ENCODE measurements around the gene GDF11. TPM values are rescaled to one million over a fixed set of nuclear protein-coding genes. Genes with fewer than 3 reads are reported as not detected.
A peak's percentile ranks its signal among the peaks of the same experiment; 100 is the strongest.

GDF11 gene
- polyA plus RNA-seq, 2 donors: 0.43 to 0.65 TPM

- Histone ChIP-seq H3K4me3 (ENCODE audit: low read depth in 1 of 2, low read length in 2 of 2) (no peak overlapping the region), H3K27ac (ENCODE audit: low read depth in 2 of 2, low read length in 1 of 2) (peak overlapping the region; percentile 44 to 71), H3K36me3 (ENCODE audit: control insufficient read depth in 2 of 2, insufficient read depth in 2 of 2, low read length in 1 of 2) (no peaks in the 10 kb centered on the region), H3K4me1 (ENCODE audit: control insufficient read depth in 2 of 2, insufficient read depth in 2 of 2, low read length in 1 of 2) (peaks cover 0 to 2% of the 10 kb centered on the region in 2 donors), H3K27me3 (ENCODE audit: control insufficient read depth in 1 of 2, insufficient read depth in 2 of 2, low read length in 2 of 2) (no peaks in the 10 kb centered on the region), H3K9me3 (ENCODE audit: control insufficient read depth in 2 of 2, insufficient read depth in 1 of 2, low read depth in 1 of 2, low read length in 1 of 2) (no peaks in the 10 kb centered on the region)
- WGBS, 2 donors: 11 to 13% methylated on average over 4 of the region's 4 CpGs
These were observed 5.3 kb upstream of the GDF11 start for GRCh38 chr12:55737581-55738122.

GRCh38 chr12:55738123-55739024 lies 4.5 kb upstream of the GDF11 start:
- H3K27me3 ChIP-seq (ENCODE audit: control insufficient read depth in 1 of 2, insufficient read depth in 2 of 2, low read length in 2 of 2): no peaks in the 10 kb centered on the region
- no peaks in the 10 kb centered on the region for H3K9me3 ChIP-seq (ENCODE audit: control insufficient read depth in 2 of 2, insufficient read depth in 1 of 2, low read depth in 1 of 2, low read length in 1 of 2)
- H3K4me1 ChIP-seq (ENCODE audit: control insufficient read depth in 2 of 2, insufficient read depth in 2 of 2, low read length in 1 of 2): peaks cover 0 to 2% of the 10 kb centered on the region in 2 donors
- H3K4me3 ChIP-seq (ENCODE audit: low read depth in 1 of 2, low read length in 2 of 2): peak overlapping the region; percentile 29 to 52
- H3K36me3 ChIP-seq (ENCODE audit: control insufficient read depth in 2 of 2, insufficient read depth in 2 of 2, low read length in 1 of 2): no peaks in the 10 kb centered on the region
- peak overlapping the region; percentile 46 to 71 for H3K27ac ChIP-seq (ENCODE audit: low read depth in 2 of 2, low read length in 1 of 2)
- 1 to 4% methylated on average over 14 of the region's 14 CpGs for WGBS, 2 donors

GRCh38 chr12:55739025-55739378 lies 3.9 kb upstream of the GDF11 start:
- no peak overlapping the region for H3K4me3 ChIP-seq (ENCODE audit: low read depth in 1 of 2, low read length in 2 of 2)
- no peaks in the 10 kb centered on the region for H3K36me3 ChIP-seq (ENCODE audit: control insufficient read depth in 2 of 2, insufficient read depth in 2 of 2, low read length in 1 of 2)
- no peak overlapping the region for H3K27ac ChIP-seq (ENCODE audit: low read depth in 2 of 2, low read length in 1 of 2)
- peaks cover 1 to 2% of the 10 kb centered on the region in 2 donors for H3K4me1 ChIP-seq (ENCODE audit: control insufficient read depth in 2 of 2, insufficient read depth in 2 of 2, low read length in 1 of 2)
- WGBS, 2 donors: 70 to 78% methylated on average over 2 of the region's 2 CpGs
- H3K27me3 ChIP-seq (ENCODE audit: control insufficient read depth in 1 of 2, insufficient read depth in 2 of 2, low read length in 2 of 2): no peaks in the 10 kb centered on the region
- no peaks in the 10 kb centered on the region for H3K9me3 ChIP-seq (ENCODE audit: control insufficient read depth in 2 of 2, insufficient read depth in 1 of 2, low read depth in 1 of 2, low read length in 1 of 2)

GRCh38 chr12:55741931-55742680 lies 816 bp upstream of the GDF11 start:
- 22 to 24% methylated on average over 3 of the region's 3 CpGs for WGBS, 2 donors
- no peaks in the 10 kb centered on the region for H3K27me3 ChIP-seq (ENCODE audit: control insufficient read depth in 1 of 2, insufficient read depth in 2 of 2, low read length in 2 of 2)
- H3K9me3 ChIP-seq (ENCODE audit: control insufficient read depth in 2 of 2, insufficient read depth in 1 of 2, low read depth in 1 of 2, low read length in 1 of 2): no peaks in the 10 kb centered on the region
- no peak overlapping the region for H3K4me3 ChIP-seq (ENCODE audit: low read depth in 1 of 2, low read length in 2 of 2)
- H3K4me1 ChIP-seq (ENCODE audit: control insufficient read depth in 2 of 2, insufficient read depth in 2 of 2, low read length in 1 of 2): peaks cover 2 to 10% of the 10 kb centered on the region in 2 donors
- no peak overlapping the region for H3K27ac ChIP-seq (ENCODE audit: low read depth in 2 of 2, low read length in 1 of 2)
- H3K36me3 ChIP-seq (ENCODE audit: control insufficient read depth in 2 of 2, insufficient read depth in 2 of 2, low read length in 1 of 2): no peaks in the 10 kb centered on the region

GRCh38 chr12:55743406-55744339 lies 751 bp downstream of the GDF11 start:
- H3K27me3 ChIP-seq (ENCODE audit: control insufficient read depth in 1 of 2, insufficient read depth in 2 of 2, low read length in 2 of 2): no peaks in the 10 kb centered on the region
- peaks cover 2 to 10% of the 10 kb centered on the region in 2 donors for H3K4me1 ChIP-seq (ENCODE audit: control insufficient read depth in 2 of 2, insufficient read depth in 2 of 2, low read length in 1 of 2)
- peak overlapping the region; percentile 48 to 51 for H3K27ac ChIP-seq (ENCODE audit: low read depth in 2 of 2, low read length in 1 of 2)
- no peaks in the 10 kb centered on the region for H3K36me3 ChIP-seq (ENCODE audit: control insufficient read depth in 2 of 2, insufficient read depth in 2 of 2, low read length in 1 of 2)
- H3K4me3 ChIP-seq (ENCODE audit: low read depth in 1 of 2, low read length in 2 of 2): peak overlapping the region; percentile 53 to 56
- 1% methylated on average over 73 of the region's 73 CpGs for WGBS, 2 donors
- no peaks in the 10 kb centered on the region for H3K9me3 ChIP-seq (ENCODE audit: control insufficient read depth in 2 of 2, insufficient read depth in 1 of 2, low read depth in 1 of 2, low read length in 1 of 2)

GRCh38 chr12:55744340-55745030 lies 1.6 kb downstream of the GDF11 start:
- 29% methylated on average over 11 of the region's 11 CpGs for WGBS, 2 donors
- Histone ChIP-seq H3K27ac (ENCODE audit: low read depth in 2 of 2, low read length in 1 of 2) (no peak overlapping the region), H3K36me3 (ENCODE audit: control insufficient read depth in 2 of 2, insufficient read depth in 2 of 2, low read length in 1 of 2) (no peaks in the 10 kb centered on the region), H3K4me1 (ENCODE audit: control insufficient read depth in 2 of 2, insufficient read depth in 2 of 2, low read length in 1 of 2) (peaks cover 2 to 10% of the 10 kb centered on the region in 2 donors), H3K9me3 (ENCODE audit: control insufficient read depth in 2 of 2, insufficient read depth in 1 of 2, low read depth in 1 of 2, low read length in 1 of 2) (no peaks in the 10 kb centered on the region), H3K27me3 (ENCODE audit: control insufficient read depth in 1 of 2, insufficient read depth in 2 of 2, low read length in 2 of 2) (no peaks in the 10 kb centered on the region), H3K4me3 (ENCODE audit: low read depth in 1 of 2, low read length in 2 of 2) (peak overlapping the region in 1 of 2 donors; percentile 56)

GRCh38 chr12:55745361-55746173 lies 2.6 kb downstream of the GDF11 start:
- WGBS, 2 donors: 27 to 30% methylated on average over 13 of the region's 13 CpGs
- Histone ChIP-seq H3K36me3 (ENCODE audit: control insufficient read depth in 2 of 2, insufficient read depth in 2 of 2, low read length in 1 of 2) (no peaks in the 10 kb centered on the region), H3K27ac (ENCODE audit: low read depth in 2 of 2, low read length in 1 of 2) (peak overlapping the region in 1 of 2 donors; percentile 63), H3K4me1 (ENCODE audit: control insufficient read depth in 2 of 2, insufficient read depth in 2 of 2, low read length in 1 of 2) (peaks cover 2 to 10% of the 10 kb centered on the region in 2 donors), H3K27me3 (ENCODE audit: control insufficient read depth in 1 of 2, insufficient read depth in 2 of 2, low read length in 2 of 2) (no peaks in the 10 kb centered on the region), H3K4me3 (ENCODE audit: low read depth in 1 of 2, low read length in 2 of 2) (no peak overlapping the region), H3K9me3 (ENCODE audit: control insufficient read depth in 2 of 2, insufficient read depth in 1 of 2, low read depth in 1 of 2, low read length in 1 of 2) (no peaks in the 10 kb centered on the region)

- Histone ChIP-seq H3K27ac (ENCODE audit: low read depth in 2 of 2, low read length in 1 of 2) (no peak overlapping the region), H3K27me3 (ENCODE audit: control insufficient read depth in 1 of 2, insufficient read depth in 2 of 2, low read length in 2 of 2) (no peaks in the 10 kb centered on the region), H3K4me3 (ENCODE audit: low read depth in 1 of 2, low read length in 2 of 2) (no peak overlapping the region), H3K36me3 (ENCODE audit: control insufficient read depth in 2 of 2, insufficient read depth in 2 of 2, low read length in 1 of 2) (peaks cover 0 to 2% of the 10 kb centered on the region in 2 donors), H3K4me1 (ENCODE audit: control insufficient read depth in 2 of 2, insufficient read depth in 2 of 2, low read length in 1 of 2) (peaks cover 2 to 10% of the 10 kb centered on the region in 2 donors), H3K9me3 (ENCODE audit: control insufficient read depth in 2 of 2, insufficient read depth in 1 of 2, low read depth in 1 of 2, low read length in 1 of 2) (no peaks in the 10 kb centered on the region)
- WGBS, 2 donors: 41 to 46% methylated on average over 3 of the region's 3 CpGs
These were observed 3.4 kb downstream of the GDF11 start for GRCh38 chr12:55746174-55746912.
